ENCODE results near the gene VPS51. TPM values are rescaled to one million over a fixed set of nuclear protein-coding genes. Genes with fewer than 3 reads are reported as not detected.

VPS51 gene
- total and polyA plus RNA-seq, 2 of the 13 experiments (the other 11 are each of a cell fraction or from before 2014, with no cell fraction given) = 76.3 to 90.6 TPM

- TF ChIP-seq ZFYVE20 (CRISPR knock-in tag; IDR thresholded peaks at IDR 0.05; ENCODE audit: borderline replicate concordance, low read depth) (0 out of 2 replicates have a peak, but pooled peaks have one; percentile 60), ZBTB42 (CRISPR knock-in tag; IDR thresholded peaks at IDR 0.05) (0 out of 2 replicates have a peak, but pooled peaks have one; percentile 41), ZSCAN21 (CRISPR knock-in tag; IDR thresholded peaks at IDR 0.05; ENCODE audit: borderline replicate concordance) (peak; percentile 85), AGO2 (optimal IDR thresholded peaks at IDR 0.05; ENCODE audit: low read depth, low read length) (peak; percentile 42), ZNF33B (CRISPR knock-in tag; IDR thresholded peaks at IDR 0.05) (no peak; the same call in 1 of the 2 replicates), DZIP1 (CRISPR knock-in tag; IDR thresholded peaks at IDR 0.05) (no peak), MXD4 (CRISPR knock-in tag; IDR thresholded peaks at IDR 0.05) (peak; percentile 86), ZNF549 (CRISPR knock-in tag; IDR thresholded peaks at IDR 0.05) (no peak), KMT2A (CRISPR knock-in tag; IDR thresholded peaks at IDR 0.05) (peak; percentile 94), ZNF678 (CRISPR knock-in tag; IDR thresholded peaks at IDR 0.05) (no peak), ZNF776 (CRISPR knock-in tag; IDR thresholded peaks at IDR 0.05) (no peak), ZNF101 (CRISPR knock-in tag; IDR thresholded peaks at IDR 0.05; ENCODE audit: borderline replicate concordance, low read depth) (0 out of 2 replicates have a peak, but pooled peaks have one; percentile 50), ZNF251 (CRISPR knock-in tag; IDR thresholded peaks at IDR 0.05) (no peak), FOXC1 (CRISPR knock-in tag; IDR thresholded peaks at IDR 0.05; ENCODE audit: borderline replicate concordance) (0 out of 2 replicates have a peak, but pooled peaks have one; percentile 42), ZNF563 (CRISPR knock-in tag; IDR thresholded peaks at IDR 0.05) (0 out of 2 replicates have a peak, but pooled peaks have one; percentile 65), HHEX (CRISPR knock-in tag; IDR thresholded peaks at IDR 0.05) (no peak), RXRA (CRISPR knock-in tag; IDR thresholded peaks at IDR 0.05) (no peak; the same call in 1 of the 2 replicates), CHD2 (IDR thresholded peaks at IDR 0.05; ENCODE audit: low read depth, low read length) (peak; percentile 71), ELF4 (CRISPR knock-in tag; IDR thresholded peaks at IDR 0.05; ENCODE audit: borderline replicate concordance) (peak; percentile 95), SIX1 (CRISPR knock-in tag; IDR thresholded peaks at IDR 0.05; ENCODE audit: borderline replicate concordance) (no peak), TEAD3 (CRISPR knock-in tag; optimal IDR thresholded peaks at IDR 0.05; ENCODE audit: borderline replicate concordance) (peak; percentile 75), MAX (IDR thresholded peaks at IDR 0.05) (peak; percentile 86), ZNF652 (CRISPR knock-in tag; IDR thresholded peaks at IDR 0.05; ENCODE audit: borderline replicate concordance, low read depth) (no peak), ZIK1 (CRISPR knock-in tag; IDR thresholded peaks at IDR 0.05; ENCODE audit: borderline replicate concordance, low read depth) (peak; percentile 78), ZNF879 (CRISPR knock-in tag; IDR thresholded peaks at IDR 0.05) (no peak), ZNF878 (CRISPR knock-in tag; IDR thresholded peaks at IDR 0.05) (peak; percentile 89), ZNF292 (CRISPR knock-in tag; IDR thresholded peaks at IDR 0.05; ENCODE audit: borderline replicate concordance, low read depth) (no peak)
Observed at GRCh38 chr11:65083834-65084597, 12.0 kb upstream of the VPS51 start, which contains the start of the genes CDCA5 and ZFPL1 (continued).
